HG03439 (cell line): Measurements from ENCODE around the gene EFHD2.
"Not testable (repeated sequence)": the region's sequence is repeated elsewhere in the genome, so short reads cannot be mapped to it uniquely, and the experiment has no call there.

Source experiments
- ATAC-seq: cut with Tn5 transposase; IDR thresholded peaks from one replicate; pipeline ENCODE4 v1.9.1; 2021; ENCODE audit warnings: mild to moderate bottlenecking, moderate library complexity; ENCODE audit not compliant: unreplicated experiment

EFHD2 gene

DNA sequence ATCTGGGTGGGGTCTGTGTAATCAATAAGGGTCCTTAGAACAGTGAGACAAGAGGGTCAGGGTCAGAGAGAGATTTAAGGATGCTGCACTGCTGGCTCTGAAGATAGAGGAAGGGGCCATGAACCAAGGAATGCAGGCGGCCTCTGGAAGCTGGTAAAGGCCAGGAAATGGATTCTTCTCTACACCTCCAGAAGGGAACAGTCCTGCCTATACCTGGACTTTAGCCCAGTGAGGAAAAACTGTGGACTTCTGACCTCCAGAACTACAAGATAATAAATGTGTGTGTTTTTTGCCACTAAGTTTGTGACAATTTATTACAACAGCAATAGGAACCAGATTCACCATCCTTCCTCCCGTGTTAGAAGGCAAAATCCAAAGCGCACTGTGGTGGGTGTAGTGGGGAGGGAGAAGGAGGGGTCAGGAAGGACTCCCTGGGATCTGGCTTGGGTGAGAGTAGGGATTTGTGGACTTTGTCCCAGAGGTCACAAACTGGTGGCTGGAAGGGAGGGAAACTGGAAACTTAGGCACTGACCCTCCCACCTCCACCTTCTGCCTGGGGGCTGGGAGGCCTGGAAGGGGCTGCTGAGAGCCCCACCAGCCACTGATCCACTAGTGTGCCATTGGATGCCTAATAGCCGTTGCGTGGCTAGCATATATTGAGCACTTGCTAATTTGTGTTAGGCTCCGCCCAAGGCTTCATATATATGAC, 41.5 kb downstream of the EFHD2 start:
- no peak for ATAC-seq

DNA sequence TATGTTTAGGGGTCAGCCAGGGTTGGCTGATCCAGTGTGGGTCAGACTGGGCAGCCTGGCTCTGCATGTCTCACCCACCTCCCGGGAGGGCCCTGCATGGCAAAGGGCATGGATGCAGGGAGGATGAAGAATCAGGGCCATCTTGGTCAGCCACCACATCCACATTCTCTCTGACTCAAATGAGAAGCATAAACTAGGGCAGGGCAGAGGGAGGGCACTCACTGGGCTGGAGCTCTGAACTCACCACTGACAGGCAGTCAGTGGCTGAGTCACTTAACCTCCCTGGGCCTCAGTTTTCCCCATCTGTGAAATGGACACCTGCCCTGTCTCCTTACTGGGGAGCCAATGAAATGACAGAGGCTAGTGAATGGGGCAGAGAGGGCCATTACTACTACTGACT, 42.5 kb downstream of the EFHD2 start:
- ATAC-seq = no peak

DNA sequence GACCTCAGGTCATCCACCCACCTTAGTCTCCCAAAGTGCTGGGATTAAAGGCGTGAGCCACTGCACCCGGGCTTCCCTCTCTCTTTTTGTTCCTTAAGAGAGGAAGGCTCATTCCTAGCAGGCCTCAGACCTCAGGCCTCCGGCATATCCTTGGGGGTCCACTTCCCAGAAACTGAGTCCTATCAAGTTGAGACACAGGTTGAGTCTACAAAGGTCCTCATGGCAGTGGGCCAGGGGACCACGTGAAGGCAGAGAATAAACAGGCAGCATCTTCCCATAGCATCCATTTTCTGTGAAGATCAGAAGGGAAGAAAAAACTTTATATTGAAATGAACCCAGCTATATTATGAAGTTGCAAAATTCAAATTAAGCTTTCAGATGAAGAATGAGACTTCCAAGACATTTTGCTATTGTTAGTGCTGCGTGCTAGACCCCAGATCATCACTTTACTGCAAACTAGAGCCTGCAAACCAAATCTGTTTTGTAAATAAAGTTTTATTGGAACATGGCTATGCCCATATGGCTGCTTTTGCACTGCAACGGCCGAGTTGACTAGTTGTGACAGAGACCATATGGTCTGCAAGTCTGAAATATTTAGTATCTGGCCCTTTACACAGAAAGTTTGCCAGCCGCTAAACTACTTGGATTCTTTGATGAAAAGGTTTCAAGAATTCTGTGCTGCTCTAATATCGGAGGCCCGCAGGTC, 43.3 kb downstream of the EFHD2 start:
- ATAC-seq = no peak

DNA sequence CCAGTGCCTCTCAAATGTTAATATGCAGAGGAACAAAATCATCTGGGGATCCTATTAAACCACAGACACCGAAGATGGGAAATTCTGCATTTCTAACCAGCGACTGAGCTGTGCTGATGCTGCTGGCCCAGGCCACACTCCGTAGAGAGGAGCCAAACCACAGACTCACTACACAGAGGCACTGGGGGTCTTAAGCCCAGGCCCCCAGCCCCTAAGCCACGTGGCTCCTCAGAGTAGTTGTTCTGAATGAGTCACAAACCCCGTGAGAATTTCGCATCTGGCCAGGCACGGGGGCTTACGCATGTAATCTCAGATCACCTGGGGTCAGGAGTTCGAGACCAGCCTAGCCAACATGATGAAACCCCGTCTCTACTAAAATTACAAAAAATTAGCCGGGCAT, 44.0 kb downstream of the EFHD2 start:
- no peak for ATAC-seq

DNA sequence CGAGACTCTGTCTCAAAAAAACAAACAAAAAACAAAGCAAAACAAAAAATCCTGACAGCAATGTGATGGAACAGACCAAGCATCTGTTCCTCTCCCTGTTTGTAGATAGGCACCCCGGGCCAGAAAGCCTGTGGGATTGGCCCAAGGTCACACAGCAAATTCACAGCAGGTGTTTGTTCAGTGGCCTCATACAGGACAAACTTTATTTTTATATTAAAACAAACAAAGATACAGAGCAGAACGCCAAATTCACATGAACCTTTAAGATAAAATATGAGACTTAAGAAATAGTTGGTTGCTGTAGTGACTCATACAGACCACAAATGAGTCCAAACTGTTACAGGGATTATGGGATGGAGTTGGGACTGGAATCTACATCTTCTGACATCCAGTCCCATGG, 44.6 kb downstream of the EFHD2 start:
- ATAC-seq = no peak

DNA sequence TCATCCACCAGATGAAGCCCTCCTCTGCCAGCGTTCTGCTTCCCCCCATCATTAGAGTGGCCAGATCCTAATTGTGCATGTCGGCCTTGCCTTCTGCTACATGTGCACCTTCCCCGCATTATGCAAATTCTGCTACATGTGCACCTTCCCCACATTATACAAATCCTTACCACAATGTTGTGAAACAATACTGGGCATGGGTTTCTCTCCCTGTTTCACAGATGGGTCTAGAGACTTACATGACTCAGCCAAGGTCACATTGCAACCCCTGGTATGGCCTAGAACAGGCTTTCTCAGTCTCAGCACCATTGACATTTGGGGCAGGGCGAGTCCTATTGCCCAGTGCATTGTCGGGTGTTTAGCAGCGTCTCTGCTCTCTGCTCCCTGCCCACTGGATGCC, 45.8 kb downstream of the EFHD2 start:
- ATAC-seq = no peak

DNA sequence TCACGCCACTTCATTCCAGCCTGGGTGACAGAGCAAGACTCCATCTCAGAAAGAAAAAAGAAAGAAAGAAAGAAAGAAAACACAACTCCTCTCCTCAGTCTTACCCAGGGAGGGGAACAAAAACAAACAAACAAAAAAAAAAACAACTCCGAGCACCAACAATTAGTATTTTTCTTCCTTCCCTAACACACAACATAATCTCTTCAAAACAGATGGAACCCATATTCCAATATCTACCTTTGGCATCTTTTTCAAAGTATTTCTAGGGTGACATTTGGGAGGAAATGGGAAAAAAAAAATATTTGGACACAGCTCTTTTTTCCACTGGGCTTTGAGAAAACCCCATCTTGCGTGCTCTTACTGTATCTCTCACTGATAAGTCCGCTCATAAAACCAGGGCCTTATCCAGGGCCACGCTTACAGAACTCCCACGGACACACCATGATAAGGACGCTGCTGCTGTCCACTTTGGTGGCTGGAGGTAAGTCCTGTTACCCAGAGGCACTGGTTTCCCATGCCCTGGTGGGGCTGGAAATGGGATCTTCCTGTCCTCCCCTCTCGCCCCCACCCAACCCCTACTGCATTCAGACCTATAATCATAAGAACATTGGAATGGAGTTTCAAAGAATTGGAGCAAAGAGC, 46.7 kb downstream of the EFHD2 start, which contains the start of gene CELA2A:
CELA2A (plus strand) TSS at position 420 of the 642 bp plus-strand sequence; CDS start at position 442, 22 bp downstream.
- no peak for ATAC-seq

DNA sequence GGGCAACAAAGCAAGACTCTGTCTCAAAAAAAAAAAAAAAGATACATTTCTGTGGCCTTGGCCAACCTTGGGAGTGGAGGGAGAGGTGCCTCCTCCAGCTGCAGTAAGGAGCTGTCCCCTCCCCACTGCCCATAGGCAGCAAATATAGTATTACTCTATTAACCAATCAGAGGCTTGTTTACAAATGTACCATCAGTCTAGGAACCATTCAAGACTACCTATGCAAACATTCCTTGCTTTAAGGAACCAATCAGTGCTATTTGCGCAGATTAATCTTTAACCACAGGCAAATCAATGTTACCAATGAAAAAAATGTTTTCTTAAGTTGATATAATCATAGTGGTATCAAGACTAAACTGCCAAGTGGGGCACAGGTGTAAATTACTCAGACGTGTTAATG, 47.9 kb downstream of the EFHD2 start:
- ATAC-seq = no peak

DNA sequence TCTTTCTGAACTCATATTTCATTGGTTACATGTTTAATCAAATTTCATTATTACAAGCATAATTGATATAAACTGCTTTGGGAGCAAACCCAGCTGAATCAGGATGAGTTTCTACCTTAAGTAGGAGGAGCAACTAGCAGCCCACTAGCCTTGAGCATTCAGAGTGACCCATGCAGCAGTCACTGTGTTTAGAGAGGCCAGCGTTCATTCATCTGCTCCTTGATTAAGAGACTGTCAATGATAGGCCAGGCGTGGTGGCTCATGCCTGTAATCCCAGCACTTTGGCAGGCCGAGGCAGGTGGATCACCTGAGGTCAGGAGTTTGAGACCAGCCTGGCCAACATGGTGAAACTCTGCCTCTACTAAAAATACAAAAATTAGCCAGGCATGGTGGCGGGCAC, 48.7 kb downstream of the EFHD2 start:
- ATAC-seq = not testable (repeated sequence)

DNA sequence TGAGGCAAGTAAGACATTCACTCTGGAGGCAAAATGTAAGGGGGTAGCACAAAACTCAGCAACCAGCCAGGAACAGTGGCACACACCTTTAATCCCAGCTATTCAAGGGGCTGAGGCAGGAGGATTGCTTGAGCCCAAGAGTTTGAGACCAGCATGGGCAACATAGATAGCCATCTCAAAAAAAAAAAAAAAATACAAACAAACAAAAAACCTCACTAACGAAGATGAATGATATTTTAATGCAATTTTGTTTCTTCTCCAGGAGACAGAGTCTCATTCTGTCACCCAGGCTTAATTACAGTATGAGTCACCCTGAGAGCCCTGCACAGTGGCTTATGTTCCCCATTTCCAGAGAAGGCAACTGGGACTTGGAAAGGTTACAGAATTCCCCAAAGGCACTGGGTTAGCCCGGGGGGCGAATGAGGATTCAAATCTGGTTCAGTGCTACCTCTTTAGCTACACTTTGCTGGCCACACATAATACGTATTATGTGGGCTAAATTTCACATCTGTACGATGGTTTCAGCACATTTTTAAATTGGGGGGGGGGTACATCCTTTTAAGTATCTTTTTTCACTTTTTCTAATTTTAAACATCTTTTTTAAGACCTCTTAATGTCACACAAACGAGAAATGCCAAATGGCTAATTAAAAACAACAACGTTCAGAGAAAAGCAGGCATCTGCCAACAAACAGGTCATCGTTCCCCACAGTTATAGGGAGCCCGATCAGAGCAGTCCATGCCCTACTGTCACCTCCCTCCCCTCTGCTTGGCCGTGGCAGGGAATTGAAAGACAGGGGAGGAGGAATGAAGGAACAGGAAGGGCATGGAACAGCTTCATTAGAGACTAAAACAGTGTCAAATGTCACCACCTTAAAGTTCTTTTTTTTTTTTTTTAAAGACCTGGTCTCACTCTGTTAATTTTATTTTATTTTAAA, 50.4 kb downstream of the EFHD2 start:
- ATAC-seq = no peak

DNA sequence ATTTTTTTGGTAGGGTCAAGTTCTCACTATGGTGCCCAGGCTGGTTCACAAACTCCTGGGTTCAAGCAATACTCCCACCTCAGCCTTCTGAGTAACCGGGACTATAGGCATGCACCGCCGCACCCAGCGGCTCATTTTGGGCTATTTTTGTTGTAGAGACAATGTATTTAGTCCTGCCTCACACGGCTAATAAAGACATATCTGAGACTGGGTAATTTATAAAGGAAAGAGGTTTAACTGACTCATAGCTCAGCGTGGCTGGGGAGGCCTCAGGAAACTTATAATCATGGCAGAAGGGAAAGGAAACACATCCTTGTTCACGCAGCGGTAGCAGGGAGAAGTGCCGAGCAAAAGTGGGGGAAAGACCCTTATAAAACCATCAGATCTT, 51.0 kb downstream of the EFHD2 start:
- ATAC-seq = no peak

DNA sequence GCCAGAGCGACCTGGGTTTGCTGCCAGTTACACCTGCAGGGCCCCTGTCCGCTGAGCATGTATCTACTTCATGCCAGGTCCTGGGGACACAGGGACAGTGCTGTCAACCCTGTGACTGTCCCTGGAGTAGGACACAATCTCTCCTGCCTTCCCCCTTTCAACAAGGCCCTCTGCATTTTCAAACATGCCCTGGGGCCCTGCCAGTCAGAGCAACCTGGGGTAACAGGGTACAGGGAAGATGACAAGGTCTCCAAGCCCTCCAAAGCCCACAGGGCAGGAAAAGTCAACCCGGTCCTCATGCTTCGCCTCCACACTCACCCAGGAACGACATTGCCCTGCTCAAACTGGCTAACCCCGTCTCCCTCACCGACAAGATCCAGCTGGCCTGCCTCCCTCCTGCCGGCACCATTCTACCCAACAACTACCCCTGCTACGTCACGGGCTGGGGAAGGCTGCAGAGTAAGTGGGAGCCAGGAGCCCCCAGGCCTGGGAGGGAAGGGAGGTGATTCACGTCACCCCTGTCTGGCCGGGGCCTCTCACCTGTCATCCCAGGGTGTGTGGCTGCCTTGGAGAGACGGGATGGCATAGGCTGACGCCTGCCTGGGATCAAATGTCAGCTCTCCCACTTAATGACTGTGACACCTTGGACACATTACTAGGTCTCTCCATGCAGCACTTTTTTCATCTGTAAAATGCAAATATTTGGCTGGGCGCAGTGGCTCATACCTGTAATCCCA, 53.5 kb downstream of the EFHD2 start:
- ATAC-seq = not testable (repeated sequence)

DNA sequence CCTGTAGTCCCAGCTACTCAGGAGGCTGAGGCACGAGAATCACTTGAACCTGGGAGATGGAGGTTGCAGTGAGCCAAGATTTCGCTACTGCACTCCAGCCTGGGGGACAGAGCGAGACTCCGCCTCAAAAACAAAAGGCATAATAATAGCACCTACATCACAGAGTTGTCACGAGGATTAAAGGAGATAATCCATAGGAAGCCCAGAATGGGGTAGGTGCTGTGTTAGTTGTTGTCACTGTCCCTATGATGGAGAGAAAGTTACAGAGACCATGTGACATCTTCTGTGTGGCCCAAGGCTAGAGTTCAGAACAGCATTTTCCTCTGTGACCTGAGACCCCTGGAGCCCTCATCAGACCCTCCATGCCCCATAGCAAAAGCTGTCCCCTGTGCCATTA, 54.2 kb downstream of the EFHD2 start:
- not testable (repeated sequence) for ATAC-seq

DNA sequence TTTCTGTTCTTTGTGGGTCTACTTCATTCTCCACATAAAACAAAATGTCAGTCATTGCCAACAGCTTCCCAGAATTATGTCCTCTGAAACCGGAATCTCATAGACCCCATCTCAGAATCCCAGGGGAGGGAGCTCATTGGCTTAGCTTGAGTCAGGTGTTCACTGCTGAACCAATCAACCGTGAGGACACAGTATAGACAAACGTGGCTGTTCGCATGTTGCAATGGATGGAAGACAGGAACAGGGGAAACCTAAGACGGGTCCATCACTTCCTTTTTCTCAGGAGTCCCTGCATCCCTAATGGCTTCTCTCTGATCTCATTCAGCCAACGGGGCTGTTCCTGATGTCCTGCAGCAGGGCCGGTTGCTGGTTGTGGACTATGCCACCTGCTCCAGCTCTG, 56.0 kb downstream of the EFHD2 start:
- ATAC-seq = no peak

DNA sequence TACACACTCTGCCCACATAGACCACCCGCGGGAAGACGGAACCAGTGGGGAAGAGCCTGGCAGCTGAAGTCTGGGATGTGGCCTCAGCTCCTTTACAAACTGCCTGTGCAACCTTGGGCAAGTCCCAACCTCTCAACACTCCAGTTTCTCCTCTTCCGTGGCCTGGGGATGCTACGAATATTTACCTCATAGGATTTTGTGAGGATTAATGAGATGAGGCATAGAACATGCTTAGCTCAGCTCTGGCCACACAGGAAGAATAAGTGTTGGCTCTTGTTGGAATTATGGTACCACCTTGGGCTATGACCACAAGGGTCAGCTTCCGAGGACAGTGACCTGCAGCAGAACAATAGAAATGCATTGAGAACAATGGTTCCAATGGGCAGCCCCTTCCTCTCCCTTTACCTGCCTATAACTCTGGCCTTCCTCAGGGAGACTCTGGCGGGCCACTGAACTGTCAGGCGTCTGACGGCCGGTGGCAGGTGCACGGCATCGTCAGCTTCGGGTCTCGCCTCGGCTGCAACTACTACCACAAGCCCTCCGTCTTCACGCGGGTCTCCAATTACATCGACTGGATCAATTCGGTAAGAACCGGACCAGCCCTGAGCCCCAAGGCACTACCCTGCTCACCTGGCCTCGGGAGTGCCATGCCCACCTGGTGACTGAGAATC, 57.4 kb downstream of the EFHD2 start:
- not testable (repeated sequence) for ATAC-seq

DNA sequence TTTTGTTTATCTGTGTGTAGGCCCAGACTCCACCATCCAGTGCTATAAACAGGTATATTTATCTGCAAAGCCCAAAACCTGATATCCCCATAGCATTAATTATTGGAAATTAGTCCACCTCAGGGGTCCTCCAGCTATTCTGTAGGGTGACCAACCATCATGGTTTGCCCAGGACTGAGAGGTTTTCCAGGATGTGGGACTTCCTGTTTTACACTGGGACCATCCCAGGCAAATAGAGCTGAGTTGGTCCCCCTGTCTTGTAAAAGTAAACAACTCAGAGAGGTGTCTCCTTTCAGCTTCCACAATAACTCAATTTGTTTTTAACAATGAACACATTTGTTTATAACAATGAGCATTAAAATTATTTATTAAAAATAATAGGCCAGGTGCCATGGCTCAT, 58.5 kb downstream of the EFHD2 start:
- no peak for ATAC-seq

DNA sequence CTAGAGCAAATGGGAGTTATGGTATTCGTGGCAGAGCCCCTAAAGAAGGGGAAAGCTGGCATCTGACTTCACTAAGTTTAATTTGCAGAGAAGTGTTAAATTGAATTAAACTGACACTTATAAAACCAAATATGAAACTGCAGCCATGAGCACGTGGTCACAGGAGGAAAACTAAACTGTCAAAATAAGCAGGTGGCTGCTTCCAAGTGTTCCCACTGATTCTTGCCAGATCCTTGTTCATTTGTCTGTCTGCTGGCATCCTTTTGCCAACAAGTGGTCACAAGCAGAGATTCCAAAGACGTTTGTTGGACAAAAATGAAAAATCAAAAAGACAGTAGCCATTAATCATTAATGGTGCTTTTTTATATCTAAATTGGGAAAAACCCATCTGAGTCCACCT, 59.7 kb downstream of the EFHD2 start:
- ATAC-seq = no peak

DNA sequence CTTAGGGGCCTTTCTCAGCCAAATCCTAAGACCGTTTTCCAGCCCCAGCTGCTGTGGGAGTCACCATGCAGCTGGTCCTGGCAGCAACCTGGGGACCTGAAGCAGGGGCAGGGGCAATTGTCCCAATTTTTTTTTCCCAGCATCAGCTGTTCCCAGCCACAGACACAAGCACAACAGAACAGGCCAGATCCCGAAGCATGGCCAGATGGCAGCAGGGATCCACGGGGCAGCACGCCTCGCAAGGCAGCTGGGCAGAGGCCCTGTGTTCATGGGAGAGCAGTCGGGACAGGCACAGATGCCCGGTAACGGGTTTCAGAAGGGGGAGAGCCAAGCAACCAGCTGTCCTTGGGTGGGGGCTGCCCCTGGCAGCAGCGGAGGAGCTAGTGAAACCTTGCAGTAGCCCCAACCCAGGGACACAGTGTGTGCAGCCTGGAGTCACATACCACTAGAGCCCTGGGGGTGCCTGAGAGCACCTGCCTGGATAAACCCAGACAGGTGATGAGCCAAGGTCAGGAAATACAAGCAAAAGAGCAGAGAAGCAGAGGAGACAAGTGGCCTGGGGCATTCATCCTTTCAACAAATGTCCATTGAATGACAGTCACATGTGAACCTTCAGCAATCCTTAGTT, 60.2 kb downstream of the EFHD2 start:
- not testable (repeated sequence) for ATAC-seq

DNA sequence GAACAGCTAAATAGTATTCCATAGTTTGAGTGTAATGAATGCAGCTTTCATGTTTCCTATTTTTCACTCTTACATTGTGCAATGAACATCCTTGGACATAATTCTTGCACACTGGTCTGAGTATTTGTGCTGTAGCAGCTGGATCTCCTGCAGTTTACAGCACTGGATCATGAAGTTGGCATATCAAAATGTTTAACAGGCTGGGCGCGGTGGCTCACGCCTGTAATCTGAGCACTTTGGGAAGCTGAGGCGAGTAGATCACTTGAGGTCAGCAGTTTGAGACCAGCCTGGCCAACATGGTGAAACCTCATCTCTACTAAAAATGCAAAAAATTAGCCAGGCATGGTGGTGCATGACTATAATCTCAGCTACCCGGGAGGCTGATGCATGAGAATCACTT, 61.4 kb downstream of the EFHD2 start:
- ATAC-seq = not testable (repeated sequence)
